ENCODE data around the gene SMIM12.
"Not testable (repeated sequence)": the region's sequence is repeated elsewhere in the genome, so short reads cannot be mapped to it uniquely, and the experiment has no call there.

SMIM12 gene

GRCh38 chr1:34822202-34822601 is 37.3 kb downstream of the SMIM12 start:
- Mint-ChIP-seq H3K4me1 (no peaks in the 10 kb centered on the region), H3K27ac (no peak overlapping the region), H3K27me3 (ENCODE audit: low read depth) (no peaks in the 10 kb centered on the region), H3K36me3 (ENCODE audit: low read depth) (no peaks in the 10 kb centered on the region), H3K9me3 (peaks cover 5% of the 10 kb centered on the region), H3K4me3 (no peak overlapping the region)
- no peak for TF ChIP-seq CTCF (IDR thresholded peaks at IDR 0.05; ENCODE audit: unreplicated experiment in 3 of 3)

DNA sequence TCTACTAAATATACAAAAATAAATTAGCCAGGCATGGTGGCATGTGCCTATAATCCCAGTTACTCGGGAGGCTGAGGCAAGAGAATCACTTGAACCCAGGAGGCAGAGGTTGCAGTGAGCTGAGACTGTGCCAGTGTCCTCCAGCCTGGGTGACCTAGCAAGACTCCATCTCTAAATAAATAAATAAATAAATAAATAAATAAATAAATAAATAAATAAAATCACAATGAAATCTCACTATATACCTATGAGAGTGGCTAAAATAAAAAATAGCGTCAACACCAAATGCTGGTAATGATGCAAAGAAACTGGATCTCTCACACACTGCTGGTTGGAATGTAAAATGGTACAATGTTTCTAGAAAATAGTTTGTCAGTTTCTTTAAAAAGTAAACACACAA is 40.7 kb downstream of the SMIM12 start:
- H3K27ac Mint-ChIP-seq; H3K36me3 Mint-ChIP-seq (ENCODE audit: low read depth); H3K4me3 Mint-ChIP-seq; H3K4me1 Mint-ChIP-seq; H3K27me3 Mint-ChIP-seq (ENCODE audit: low read depth); H3K9me3 Mint-ChIP-seq: not testable (repeated sequence)

DNA sequence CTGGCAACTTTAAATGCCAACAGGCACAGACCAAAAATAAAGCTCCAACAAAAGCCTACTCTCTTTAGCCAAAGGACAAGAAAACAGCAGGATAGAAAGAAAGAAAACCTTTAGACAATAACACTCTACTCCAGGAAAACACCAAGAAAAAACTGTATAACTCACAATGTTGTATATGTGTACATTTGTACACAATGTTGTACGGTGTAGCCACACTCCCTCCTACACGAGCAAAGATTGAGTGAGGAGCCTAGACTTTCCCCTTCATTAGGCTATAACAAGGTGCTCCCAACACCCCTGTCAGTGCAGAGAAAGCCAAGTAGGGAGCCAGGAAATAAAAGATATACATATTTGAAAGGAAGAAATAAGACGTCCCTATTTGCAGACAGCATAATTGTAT is 42.8 kb downstream of the SMIM12 start:
- Mint-ChIP-seq H3K27me3 (ENCODE audit: low read depth) (peaks cover 5% of the 10 kb centered on the region), H3K4me3 (no peak overlapping the region), H3K36me3 (ENCODE audit: low read depth) (no peaks in the 10 kb centered on the region), H3K9me3 (peaks cover 5% of the 10 kb centered on the region), H3K4me1 (no peaks in the 10 kb centered on the region), H3K27ac (peak overlapping the region in 1 of 3 experiments; percentile 23)
- TF ChIP-seq CTCF (IDR thresholded peaks at IDR 0.05; ENCODE audit: unreplicated experiment in 3 of 3): no peak

- Mint-ChIP-seq H3K9me3 (peaks cover 2% of the 10 kb centered on the region), H3K4me1 (no peaks in the 10 kb centered on the region), H3K27me3 (ENCODE audit: low read depth) (peaks cover 5% of the 10 kb centered on the region), H3K36me3 (ENCODE audit: low read depth) (no peaks in the 10 kb centered on the region), H3K27ac (no peak overlapping the region), H3K4me3 (no peak overlapping the region)
- no peak for TF ChIP-seq CTCF (IDR thresholded peaks at IDR 0.05; ENCODE audit: unreplicated experiment in 3 of 3)
Measured at GRCh38 chr1:34816332-34816731, 43.2 kb downstream of the SMIM12 start.

GRCh38 chr1:34810781-34811180 is 48.8 kb downstream of the SMIM12 start:
- not testable (repeated sequence) for H3K36me3 Mint-ChIP-seq (ENCODE audit: low read depth); H3K9me3 Mint-ChIP-seq; H3K4me1 Mint-ChIP-seq; H3K4me3 Mint-ChIP-seq; H3K27me3 Mint-ChIP-seq (ENCODE audit: low read depth); H3K27ac Mint-ChIP-seq

GRCh38 chr1:34808051-34808810 is 51.3 kb downstream of the SMIM12 start:
- Mint-ChIP-seq H3K36me3 (ENCODE audit: low read depth) (no peaks in the 10 kb centered on the region), H3K4me3 (no peak overlapping the region), H3K4me1 (no peaks in the 10 kb centered on the region), H3K27ac (no peak overlapping the region), H3K27me3 (ENCODE audit: low read depth) (no peaks in the 10 kb centered on the region), H3K9me3 (peaks cover 9% of the 10 kb centered on the region)
- TF ChIP-seq CTCF (IDR thresholded peaks at IDR 0.05; ENCODE audit: unreplicated experiment in 3 of 3): no peak

- no peaks in the 10 kb centered on the region for H3K4me1 Mint-ChIP-seq
- no peaks in the 10 kb centered on the region for H3K36me3 Mint-ChIP-seq (ENCODE audit: low read depth)
- H3K27me3 Mint-ChIP-seq (ENCODE audit: low read depth): no peaks in the 10 kb centered on the region
- no peak overlapping the region for H3K4me3 Mint-ChIP-seq
- no peak for TF ChIP-seq CTCF (IDR thresholded peaks at IDR 0.05; ENCODE audit: unreplicated experiment in 3 of 3)
- peaks cover 9% of the 10 kb centered on the region for H3K9me3 Mint-ChIP-seq
- no peak overlapping the region for H3K27ac Mint-ChIP-seq
Measured at GRCh38 chr1:34806396-34806795, 53.2 kb downstream of the SMIM12 start.
